ENCODE measurements around the gene IQCE. TPM values are rescaled to one million over a fixed set of nuclear protein-coding genes. Genes with fewer than 3 reads are reported as not detected.
"Not testable (repeated sequence)": the region's sequence is repeated elsewhere in the genome, so short reads cannot be mapped to it uniquely, and the experiment has no call there.

Gene IQCE
- total and polyA plus RNA-seq, 8 donors, result 14.7 to 25.1 (median 19.1) TPM

DNA sequence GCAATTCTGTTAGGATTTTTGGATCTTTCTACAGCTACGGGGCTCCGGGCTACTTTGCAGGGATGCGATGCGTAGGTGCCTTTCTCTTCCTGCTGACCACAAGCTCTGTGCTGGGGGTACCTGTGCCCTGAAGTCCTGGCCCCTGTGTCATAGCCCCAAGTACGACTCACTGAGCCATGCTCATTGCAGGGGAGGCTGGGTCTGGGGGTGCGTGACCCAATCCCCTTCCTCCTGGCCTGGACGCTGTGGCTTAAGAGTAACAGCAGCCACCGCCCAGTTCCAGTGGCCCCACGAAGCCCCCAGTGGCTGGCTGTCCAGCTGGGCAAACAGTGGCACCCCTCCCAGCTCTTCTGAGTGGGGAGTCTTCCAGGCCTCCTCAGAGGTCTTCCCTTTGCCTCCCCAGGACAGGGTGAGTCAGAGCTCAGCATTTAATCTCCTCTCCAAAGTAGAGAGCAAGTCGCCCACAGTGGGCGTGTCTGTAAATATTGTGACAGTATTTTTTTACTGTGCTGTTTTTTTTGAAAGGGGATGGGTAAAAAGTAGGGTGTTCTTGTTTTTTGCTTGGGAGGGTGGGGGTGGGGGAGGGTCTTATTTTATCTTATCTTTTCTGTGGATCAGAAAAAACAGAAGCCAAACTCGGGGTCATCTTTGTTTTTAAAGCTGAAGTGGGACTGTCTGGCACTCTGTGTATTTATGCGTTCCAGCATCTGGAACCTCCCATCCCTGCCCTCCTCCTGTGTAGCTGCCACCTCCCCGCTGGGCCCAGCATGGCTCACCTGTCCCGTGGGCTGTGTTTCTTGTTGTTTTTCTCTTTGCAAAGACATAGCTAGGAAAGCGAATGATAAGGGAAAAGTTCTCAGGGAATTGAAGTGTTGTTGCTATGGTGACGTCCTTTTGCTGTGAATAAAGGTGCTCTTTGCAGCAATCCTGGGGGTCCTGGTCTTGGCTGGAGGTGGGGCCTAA lies 31.0 kb upstream of the IQCE start:
- H3K4me3 ChIP-seq, result peak overlapping the region in 1 of 2 donors; percentile 15
- no peaks in the 10 kb centered on the region for H3K27me3 ChIP-seq
- H3K4me1 ChIP-seq, result peaks cover 57 to 95% of the 10 kb centered on the region in 2 donors
- no peaks in the 10 kb centered on the region for H3K9me3 ChIP-seq
- ATAC-seq, result peak; percentile 12
- intact Hi-C loops (cut with DNase I), result no loop called here
- TF ChIP-seq, protein P1, sequence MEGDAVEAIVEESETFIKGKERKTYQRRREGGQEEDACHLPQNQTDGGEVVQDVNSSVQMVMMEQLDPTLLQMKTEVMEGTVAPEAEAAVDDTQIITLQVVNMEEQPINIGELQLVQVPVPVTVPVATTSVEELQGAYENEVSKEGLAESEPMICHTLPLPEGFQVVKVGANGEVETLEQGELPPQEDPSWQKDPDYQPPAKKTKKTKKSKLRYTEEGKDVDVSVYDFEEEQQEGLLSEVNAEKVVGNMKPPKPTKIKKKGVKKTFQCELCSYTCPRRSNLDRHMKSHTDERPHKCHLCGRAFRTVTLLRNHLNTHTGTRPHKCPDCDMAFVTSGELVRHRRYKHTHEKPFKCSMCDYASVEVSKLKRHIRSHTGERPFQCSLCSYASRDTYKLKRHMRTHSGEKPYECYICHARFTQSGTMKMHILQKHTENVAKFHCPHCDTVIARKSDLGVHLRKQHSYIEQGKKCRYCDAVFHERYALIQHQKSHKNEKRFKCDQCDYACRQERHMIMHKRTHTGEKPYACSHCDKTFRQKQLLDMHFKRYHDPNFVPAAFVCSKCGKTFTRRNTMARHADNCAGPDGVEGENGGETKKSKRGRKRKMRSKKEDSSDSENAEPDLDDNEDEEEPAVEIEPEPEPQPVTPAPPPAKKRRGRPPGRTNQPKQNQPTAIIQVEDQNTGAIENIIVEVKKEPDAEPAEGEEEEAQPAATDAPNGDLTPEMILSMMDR (IDR thresholded peaks at IDR 0.05), result no peak
- peak overlapping the region; percentile 73 to 98 for H3K27ac ChIP-seq
- peak in 2 of 4 donors; percentile 61 to 80 for DNase-seq
- H3K36me3 ChIP-seq, result peaks cover 0 to 42% of the 10 kb centered on the region in 2 donors

DNA sequence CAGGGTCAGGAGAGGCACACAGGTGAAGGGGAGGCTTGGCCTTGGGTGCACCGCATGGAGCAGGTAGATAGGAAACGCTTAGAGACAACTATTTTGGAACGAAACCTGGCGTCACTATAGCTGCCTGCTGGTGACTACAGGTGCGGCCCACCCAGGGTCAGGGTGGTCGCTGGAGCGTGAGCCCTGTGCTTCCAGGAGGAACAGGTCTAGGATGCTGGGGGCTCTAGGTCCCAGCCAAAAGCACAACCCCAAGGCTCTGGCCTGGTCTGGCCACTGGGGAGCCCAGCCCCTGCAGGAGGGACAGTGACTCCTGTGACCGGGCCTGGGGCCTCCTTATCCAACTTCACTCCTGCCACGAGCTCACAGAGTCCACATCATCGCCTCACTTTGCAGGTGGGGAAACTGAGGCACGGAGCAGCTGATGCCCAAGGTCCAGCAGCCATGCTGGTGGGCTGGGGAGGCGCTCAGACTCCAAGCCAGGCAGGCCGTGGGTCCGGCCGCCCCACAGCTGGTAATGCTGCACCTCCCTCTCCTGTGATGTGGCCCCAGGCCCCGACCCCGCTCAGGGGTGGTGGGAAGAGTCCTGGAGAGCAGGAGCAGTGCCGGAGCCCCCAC lies 30.2 kb upstream of the IQCE start:
- peak overlapping the region in 1 of 2 donors; percentile 15 for H3K4me3 ChIP-seq
- TF ChIP-seq, protein P1 (IDR thresholded peaks at IDR 0.05), result no peak
- H3K9me3 ChIP-seq, result no peaks in the 10 kb centered on the region
- intact Hi-C loops (cut with DNase I), result no loop called here
- ATAC-seq, result no peak
- peaks cover 49 to 86% of the 10 kb centered on the region in 2 donors for H3K4me1 ChIP-seq
- no peaks in the 10 kb centered on the region for H3K27me3 ChIP-seq
- peaks cover 0 to 42% of the 10 kb centered on the region in 2 donors for H3K36me3 ChIP-seq
- DNase-seq, result peak in 1 of 4 donors; percentile 81
- H3K27ac ChIP-seq, result peak overlapping the region; percentile 73 to 98

DNA sequence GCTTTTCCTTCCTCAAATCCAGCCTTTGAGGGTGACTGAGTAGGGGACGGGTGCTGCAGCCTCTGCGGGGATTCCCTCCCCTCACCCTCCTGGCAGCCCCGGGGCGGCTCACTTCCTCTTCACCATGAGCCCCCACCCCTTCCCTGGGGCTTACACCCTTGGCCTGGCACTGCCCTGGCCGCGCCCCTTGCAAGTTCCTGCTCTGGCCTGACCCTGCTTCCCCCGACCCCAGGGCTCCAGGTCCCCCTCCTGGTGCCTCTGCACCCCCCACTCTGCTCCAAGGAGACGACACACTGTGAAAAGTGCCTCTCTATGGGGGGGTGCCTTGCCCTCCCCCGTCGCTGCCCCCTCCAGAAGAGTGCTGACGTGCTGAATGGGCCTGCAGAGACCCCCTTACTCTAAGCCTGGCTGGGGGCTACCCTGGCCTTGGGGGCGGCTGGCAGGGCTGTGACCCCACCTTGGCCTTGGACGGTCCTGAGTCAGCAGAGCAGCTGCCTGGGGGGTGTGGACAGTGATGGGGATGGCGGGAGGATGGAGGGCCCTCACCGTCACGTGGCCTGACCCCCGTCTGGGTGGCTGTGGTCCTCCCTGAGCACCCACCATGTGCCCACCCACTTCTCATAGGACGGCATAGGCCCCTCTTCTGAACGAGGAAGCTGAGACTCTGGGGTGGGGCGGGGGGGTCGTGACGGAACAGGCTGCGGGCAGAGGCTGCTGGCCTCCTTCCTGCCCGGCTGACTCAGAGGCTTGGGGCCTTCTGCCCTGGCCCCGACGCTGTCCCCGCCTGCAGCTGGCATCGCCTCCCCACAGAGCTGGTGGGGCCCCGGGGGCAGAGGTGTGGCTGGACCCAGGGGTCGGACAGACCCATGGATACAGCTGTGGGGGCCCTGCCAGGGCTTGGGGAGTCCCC lies 29.4 kb upstream of the IQCE start:
- Histone ChIP-seq H3K9me3 (no peaks in the 10 kb centered on the region), H3K36me3 (peaks cover 0 to 42% of the 10 kb centered on the region in 2 donors), H3K27ac (peak overlapping the region; percentile 73 to 98), H3K4me3 (peak overlapping the region in 1 of 2 donors; percentile 15), H3K27me3 (no peaks in the 10 kb centered on the region), H3K4me1 (peaks cover 41 to 78% of the 10 kb centered on the region in 2 donors)
- ATAC-seq, result peak; percentile 58
- TF ChIP-seq, protein P1 (IDR thresholded peaks at IDR 0.05), result no peak
- intact Hi-C loops (cut with DNase I), result no loop called here
- peak in 2 of 4 donors; percentile 93 to 97 for DNase-seq

DNA sequence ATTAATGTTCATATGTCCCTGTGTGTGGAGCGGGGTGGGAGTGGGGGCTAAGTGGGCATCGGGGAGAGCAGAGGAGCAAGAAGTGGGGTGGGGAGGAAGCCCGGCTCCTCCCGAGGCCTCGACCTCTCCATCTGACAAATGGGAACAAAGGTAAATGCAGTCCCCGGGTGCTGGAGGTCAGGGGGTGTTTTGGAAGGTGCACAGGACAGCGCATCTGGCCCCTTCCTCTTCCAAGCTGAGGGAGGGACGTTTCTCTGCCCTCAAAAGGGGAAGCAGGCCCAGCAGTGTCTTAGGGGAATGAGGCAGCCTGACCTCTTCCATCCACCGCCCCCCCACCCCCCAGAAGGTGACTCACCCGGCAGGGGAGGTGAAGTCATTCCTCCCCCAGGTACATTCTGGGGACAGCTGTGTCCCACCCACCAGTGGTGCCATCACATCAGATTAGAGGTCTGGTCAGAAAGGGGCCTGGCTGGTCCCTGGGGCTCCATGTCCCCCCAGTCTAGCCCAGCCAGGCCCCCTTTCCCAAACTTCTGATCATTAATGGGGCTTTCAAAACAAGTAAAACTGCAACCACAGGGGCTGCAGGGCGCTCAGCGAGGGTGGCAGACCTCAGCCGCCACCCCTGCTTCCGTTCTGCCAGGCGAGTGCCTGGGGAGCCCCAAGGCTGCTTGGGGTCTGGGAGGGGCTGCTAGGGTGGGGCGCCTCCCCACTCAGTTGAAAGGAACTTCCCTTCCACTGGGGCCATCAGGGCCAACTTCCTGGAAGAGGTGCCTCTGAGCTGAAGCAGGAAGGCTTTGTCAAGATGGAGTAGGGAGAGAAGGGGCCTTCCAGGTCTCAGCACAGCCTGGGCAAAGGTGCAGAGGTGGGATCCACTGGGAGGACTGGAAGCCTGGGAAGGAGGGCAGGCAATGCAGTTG lies 28.4 kb upstream of the IQCE start:
- Histone ChIP-seq H3K27me3 (no peaks in the 10 kb centered on the region), H3K4me1 (peaks cover 32 to 69% of the 10 kb centered on the region in 2 donors), H3K4me3 (peak overlapping the region in 1 of 2 donors; percentile 15), H3K9me3 (no peaks in the 10 kb centered on the region), H3K27ac (peak overlapping the region; percentile 73 to 98), H3K36me3 (peaks cover 0 to 36% of the 10 kb centered on the region in 2 donors)
- ATAC-seq, result peak; percentile 37
- TF ChIP-seq, protein P1 (IDR thresholded peaks at IDR 0.05), result no peak
- intact Hi-C loops (cut with DNase I), result no loop called here
- peak in 2 of 4 donors; percentile 81 to 88 for DNase-seq

DNA sequence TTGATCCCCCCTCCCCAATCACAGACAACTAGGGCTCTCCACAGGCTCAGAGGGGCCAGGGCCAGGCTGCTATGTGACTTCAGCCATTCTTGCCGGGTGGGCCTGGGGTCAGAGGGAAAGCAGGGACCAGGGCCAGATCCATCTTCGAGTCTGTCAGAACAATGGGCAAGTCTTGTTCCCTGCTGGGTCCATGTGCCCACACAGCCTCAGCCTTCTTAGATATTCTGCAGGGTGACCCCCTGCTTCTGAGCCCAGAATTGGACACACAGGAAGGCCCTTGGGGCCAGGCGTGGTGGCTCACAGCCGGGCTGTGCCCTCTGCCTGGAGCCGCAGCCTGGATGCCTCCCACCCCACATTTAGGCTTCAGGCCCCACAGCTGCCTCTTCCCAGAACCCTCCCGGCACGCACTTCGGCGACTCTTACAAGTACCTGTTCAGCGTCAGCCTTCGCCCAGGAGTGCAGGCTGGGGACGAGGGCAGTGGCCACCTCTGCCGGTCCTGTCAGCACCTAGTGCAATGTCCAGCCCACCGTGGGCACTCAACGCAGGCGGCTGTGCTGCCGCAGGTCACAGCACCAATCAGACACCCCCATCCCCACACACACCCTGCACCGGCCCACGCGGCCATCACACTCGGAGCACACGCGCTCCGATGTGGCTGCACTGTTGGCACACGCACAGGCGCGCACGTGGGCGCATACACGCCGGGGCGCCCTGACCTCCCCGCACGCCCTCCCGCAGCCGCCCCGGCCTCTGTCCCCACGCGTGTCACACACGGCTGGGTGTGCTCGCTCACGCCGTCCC lies 27.6 kb upstream of the IQCE start:
- H3K27me3 ChIP-seq; H3K9me3 ChIP-seq; intact Hi-C loops (cut with DNase I): not testable (repeated sequence)
- H3K4me1 ChIP-seq, result peaks cover 28 to 60% of the 10 kb centered on the region in 2 donors
- peak overlapping the region; percentile 73 to 98 for H3K27ac ChIP-seq
- DNase-seq (peak in 1 of 4 donors; percentile 78), ATAC-seq (peak; percentile 4)
- peaks cover 0 to 27% of the 10 kb centered on the region in 2 donors for H3K36me3 ChIP-seq
- peak overlapping the region in 1 of 2 donors; percentile 15 for H3K4me3 ChIP-seq

DNA sequence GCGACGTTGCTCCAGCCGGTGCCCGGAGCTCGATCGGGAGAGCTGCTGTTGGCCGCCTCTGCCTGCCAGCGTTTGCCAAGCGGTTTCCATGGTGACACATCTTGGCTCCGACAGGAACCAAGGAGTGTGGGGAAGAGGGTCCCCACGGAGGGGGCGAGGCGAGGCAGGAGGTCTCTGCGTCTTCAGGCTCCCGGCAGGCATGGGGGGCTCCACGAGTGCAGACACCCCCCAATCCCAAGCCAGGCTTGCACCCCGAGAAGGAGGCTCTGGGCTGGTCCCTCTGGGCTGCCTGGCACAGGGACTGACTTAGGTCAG lies 27.0 kb upstream of the IQCE start:
- H3K36me3 ChIP-seq, result peaks cover 0 to 21% of the 10 kb centered on the region in 2 donors
- H3K27ac ChIP-seq; H3K9me3 ChIP-seq; intact Hi-C loops (cut with DNase I); H3K27me3 ChIP-seq; ATAC-seq; H3K4me3 ChIP-seq: not testable (repeated sequence)
- DNase-seq, result peak in 1 of 4 donors; percentile 73
- peaks cover 28 to 55% of the 10 kb centered on the region in 2 donors for H3K4me1 ChIP-seq

All from left lung (tissue), 10 donors.